H1 (cell line): ENCODE data around the gene CACNA1C. TPM values are rescaled to one million over a fixed set of nuclear protein-coding genes. Genes with fewer than 3 reads are reported as not detected.

Experiments
- CTCF ChIA-PET: fragments of 300-600 bp; sonication (Branson Sonifier 250); formaldehyde crosslinking; loops from one replicate; lab custom pipeline; 2021; ENCODE audit not compliant: partially characterized antibody; lab: Charles Lee
- POLR2A ChIA-PET: fragments of 300-600 bp; sonication (Branson Sonifier 250); formaldehyde crosslinking; loops from one replicate; lab custom pipeline; 2021; ENCODE audit warnings: inconsistent platforms; ENCODE audit not compliant: partially characterized antibody; lab: Charles Lee
- DNase-seq, 2 experiments: peaks; one replicate each; pipeline versions ENCODE4 v3.0.0 to v3.0.0-alpha.2; 2010 to 2022; ENCODE audit warnings: low spot score in 2 of 2, low read depth in 1 of 2, mixed read lengths in 1 of 2
- FAIRE-seq: peaks from 2 replicates; lab custom pipeline; 2011; peaks lifted over from hg19 to GRCh38; lab: Jason Lieb, UNC
- H2AFZ ChIP-seq: 2 replicates; pipeline ENCODE4 v1.8.1; 2012; ENCODE audit warnings: low read length, inconsistent platforms
- H2AK5ac ChIP-seq: 2 replicates; pipeline ENCODE4 v1.6.1; 2013; ENCODE audit warnings: low read depth, low read length
- H2BK120ac ChIP-seq: replicated peaks from 2 replicates; pipeline ENCODE3; 2013; ENCODE audit warnings: low read depth, low read length, inconsistent platforms
- H2BK12ac ChIP-seq: 2 replicates; pipeline ENCODE4 v1.6.1; 2013; ENCODE audit warnings: low read depth, low read length
- H2BK15ac ChIP-seq: 2 replicates; pipeline ENCODE4 v1.6.1; 2013; ENCODE audit warnings: low read length
- H2BK20ac ChIP-seq: 2 replicates; pipeline ENCODE4 v1.6.1; 2013; ENCODE audit warnings: low read length
- H2BK5ac ChIP-seq: 2 replicates; pipeline ENCODE4 v1.6.1; 2013; ENCODE audit warnings: low read depth, low read length
- H3K14ac ChIP-seq: 2 replicates; pipeline ENCODE4 v1.6.1; 2013; ENCODE audit warnings: inconsistent platforms; ENCODE audit not compliant: insufficient read length
- H3K18ac ChIP-seq: 2 replicates; pipeline ENCODE4 v1.6.1; 2013; ENCODE audit warnings: low read length; ENCODE audit errors: extremely low read depth
- H3K23ac ChIP-seq: 2 replicates; pipeline ENCODE4 v1.6.1; 2013; ENCODE audit warnings: inconsistent platforms; ENCODE audit not compliant: insufficient read length
- H3K23me2 ChIP-seq: 2 replicates; pipeline ENCODE4 v1.6.1; 2013; ENCODE audit warnings: low read depth, low read length
- H3K27ac ChIP-seq: 2 replicates; pipeline ENCODE4 v1.6.1; 2011; ENCODE audit warnings: low read depth, low read length, inconsistent platforms
- H3K27me3 ChIP-seq, 4 experiments: replicated peaks in 1 of 4; 1 replicate in 1 of 4; 2 replicates in 3 of 4; pipeline versions ENCODE4 v1.6.1 to v1.8.1; 2011 to 2013; ENCODE audit warnings: low read length in 3 of 4, mild to moderate bottlenecking in 3 of 4, inconsistent platforms in 2 of 4, mixed read lengths in 2 of 4, moderate library complexity in 1 of 4; ENCODE audit not compliant: control insufficient read depth in 3 of 4, insufficient read depth in 3 of 4; ENCODE audit errors: extremely low read depth in 1 of 4
- H3K36me3 ChIP-seq, 4 experiments: 2 replicates each; pipeline versions ENCODE4 v1.6.1 to v1.8.1; 2011 to 2013; ENCODE audit warnings: mild to moderate bottlenecking in 4 of 4, low read length in 3 of 4, moderate library complexity in 2 of 4, control low read depth in 1 of 4, inconsistent platforms in 1 of 4; ENCODE audit not compliant: insufficient read depth in 4 of 4, control insufficient read depth in 2 of 4
- H3K4ac ChIP-seq: replicated peaks from 2 replicates; pipeline ENCODE3; 2013; ENCODE audit warnings: low read length, low read depth, mixed read lengths, inconsistent platforms; ENCODE audit not compliant: insufficient read length
- H3K4me1 ChIP-seq, 4 experiments: replicated peaks in 1 of 4; 1 replicate in 1 of 4; 2 replicates in 3 of 4; pipeline versions ENCODE4 v1.6.1 to v1.8.1; 2011 to 2013; ENCODE audit warnings: low read length in 3 of 4, inconsistent platforms in 2 of 4, mixed read lengths in 1 of 4; ENCODE audit not compliant: insufficient read depth in 4 of 4, control insufficient read depth in 3 of 4
- H3K4me2 ChIP-seq, 2 experiments: 2 replicates each; pipeline versions ENCODE4 v1.6.1 to v1.8.1; 2011 to 2013; ENCODE audit warnings: low read depth in 2 of 2, low read length in 2 of 2, control low read depth in 1 of 2, inconsistent platforms in 1 of 2, mild to moderate bottlenecking in 1 of 2; ENCODE audit not compliant: insufficient read depth in 1 of 2
- H3K4me3 ChIP-seq, 4 experiments: fragments of 200-600, 300-600 bp in 1 of 4; sonication (generic), shearing (Covaris generic), sonication (Bioruptor Twin) in 1 of 4; 2 replicates each; pipeline versions ENCODE4 v1.5.1 to v1.8.1; 2011 to 2016; ENCODE audit warnings: low read length in 4 of 4, low read depth in 3 of 4, control low read depth in 2 of 4, inconsistent platforms in 2 of 4, mild to moderate bottlenecking in 2 of 4, mixed read lengths in 1 of 4, moderate library complexity in 1 of 4; ENCODE audit not compliant: insufficient read depth in 2 of 4; ENCODE audit errors: extremely low read depth in 1 of 4
- H3K56ac ChIP-seq: replicated peaks from 2 replicates; pipeline ENCODE3; 2013; ENCODE audit warnings: low read depth, mild to moderate bottlenecking, mixed read lengths, low read length, inconsistent platforms; ENCODE audit not compliant: insufficient read length
- H3K79me1 ChIP-seq: 2 replicates; pipeline ENCODE4 v1.6.1; 2013; ENCODE audit warnings: low read depth, low read length, control low read depth
- H3K79me2 ChIP-seq, 2 experiments: 2 replicates each; pipeline versions ENCODE4 v1.6.1 to v1.8.1; 2012 to 2013; ENCODE audit warnings: low read length in 2 of 2, mild to moderate bottlenecking in 2 of 2, inconsistent platforms in 1 of 2; ENCODE audit not compliant: insufficient read depth in 2 of 2, control insufficient read depth in 1 of 2
- H3K9ac ChIP-seq, 4 experiments: replicated peaks in 1 of 4; 1 replicate in 1 of 4; 2 replicates in 3 of 4; pipeline versions ENCODE4 v1.6.1 to v1.8.1; 2011 to 2013; ENCODE audit warnings: low read depth in 3 of 4, low read length in 3 of 4, control low read depth in 2 of 4, mild to moderate bottlenecking in 2 of 4, moderate library complexity in 2 of 4, inconsistent platforms in 1 of 4; ENCODE audit errors: extremely low read depth in 1 of 4
- H3K9me3 ChIP-seq, 2 experiments: 2 replicates each; pipeline versions ENCODE4 v1.6.1 to v1.8.1; 2012 to 2013; ENCODE audit warnings: mild to moderate bottlenecking in 2 of 2, moderate library complexity in 2 of 2, control low read depth in 1 of 2, inconsistent platforms in 1 of 2, low read depth in 1 of 2, low read length in 1 of 2, mixed read lengths in 1 of 2; ENCODE audit not compliant: insufficient read depth in 2 of 2
- H4K20me1 ChIP-seq, 2 experiments: replicated peaks in 1 of 2; 2 replicates each; pipeline versions ENCODE3 to v1.8.1; 2011 to 2013; ENCODE audit warnings: inconsistent platforms in 2 of 2, low read length in 2 of 2, mild to moderate bottlenecking in 1 of 2; ENCODE audit not compliant: insufficient read depth in 2 of 2, control insufficient read depth in 1 of 2
- H4K5ac ChIP-seq: 2 replicates; pipeline ENCODE4 v1.6.1; 2013; ENCODE audit warnings: low read length, low read depth, mixed read lengths, inconsistent platforms; ENCODE audit not compliant: insufficient read length
- H4K8ac ChIP-seq: 2 replicates; pipeline ENCODE4 v1.8.0; 2013; ENCODE audit warnings: mild to moderate bottlenecking, moderate library complexity, low read length, inconsistent platforms; ENCODE audit not compliant: insufficient read depth; ENCODE audit errors: extremely low read depth
- H4K91ac ChIP-seq: replicated peaks from 2 replicates; pipeline ENCODE3; 2013; ENCODE audit warnings: low read length, mixed read lengths, inconsistent platforms; ENCODE audit not compliant: insufficient read length
- BACH1 ChIP-seq: IDR thresholded peaks from 2 replicates; pipeline ENCODE4 v1.6.1; 2012; ENCODE audit warnings: low read length, improper control_type of control experiment
- CBX5 ChIP-seq: fragments of 300-800, 300-1000 bp; sonication (generic); IDR thresholded peaks from 2 replicates; pipeline ENCODE4 v1.7.1; 2016; ENCODE audit warnings: antibody characterized with exemption, low read length, low read depth
- CHD1 ChIP-seq: IDR thresholded peaks from 2 replicates; pipeline ENCODE4 v1.6.1; 2012; ENCODE audit warnings: low read depth, low read length, improper control_type of control experiment
- CHD2 ChIP-seq: IDR thresholded peaks from 2 replicates; pipeline ENCODE4 v1.6.1; 2012; ENCODE audit warnings: low read length, improper control_type of control experiment
- CTBP2 ChIP-seq: IDR thresholded peaks from 2 replicates; pipeline ENCODE4 v1.7.0; 2011; ENCODE audit warnings: borderline replicate concordance, mild to moderate bottlenecking, moderate library complexity, mixed read lengths, low read length; ENCODE audit not compliant: insufficient read depth, insufficient read length
- EP300 ChIP-seq, 2 experiments: IDR thresholded peaks; 1 replicate in 1 of 2; 2 replicates in 1 of 2; pipeline ENCODE4 v1.6.1; 2011 to 2012; ENCODE audit warnings: low read depth in 2 of 2, low read length in 2 of 2, mild to moderate bottlenecking in 2 of 2, borderline replicate concordance in 1 of 2, inconsistent platforms in 1 of 2, moderate library complexity in 1 of 2
- EZH2 ChIP-seq: fragments of 200-600 bp; sonication (generic); IDR thresholded peaks from 2 replicates; pipeline ENCODE4 v1.7.1; 2012; ENCODE audit warnings: low read depth, mild to moderate bottlenecking, moderate library complexity, low read length, inconsistent platforms; ENCODE audit not compliant: severe bottlenecking
- JUND ChIP-seq: IDR thresholded peaks from 2 replicates; pipeline ENCODE4 v1.6.1; 2011; ENCODE audit warnings: mild to moderate bottlenecking, improper control_type of control experiment, low read length
- POLR2AphosphoS5 ChIP-seq: IDR thresholded peaks from 2 replicates; pipeline ENCODE4 v1.6.1; 2011; ENCODE audit warnings: low read depth, low read length
- RAD21 ChIP-seq, 2 experiments: IDR thresholded peaks in 1 of 2; conservative IDR thresholded peaks in 1 of 2; 2 replicates each; pipeline ENCODE4 v1.6.1; 2011; ENCODE audit warnings: low read depth in 2 of 2, low read length in 2 of 2, improper control_type of control experiment in 1 of 2, inconsistent platforms in 1 of 2, mild to moderate bottlenecking in 1 of 2, moderate library complexity in 1 of 2
- RBBP5 ChIP-seq: IDR thresholded peaks from 2 replicates; pipeline ENCODE4 v1.7.1; 2012; ENCODE audit warnings: low read depth, mild to moderate bottlenecking, inconsistent platforms, low read length, moderate library complexity, borderline replicate concordance
- SP2 ChIP-seq: IDR thresholded peaks from 2 replicates; pipeline ENCODE4 v1.6.1; 2012; ENCODE audit warnings: mild to moderate bottlenecking, low read length, inconsistent platforms
- USF2 ChIP-seq: IDR thresholded peaks from 2 replicates; pipeline ENCODE4 v1.6.1; 2011; ENCODE audit warnings: low read length, improper control_type of control experiment
- WGBS, 2 experiments: shearing (Covaris generic) in 1 of 2; methylation state at CpG; one replicate each; pipeline versions ENCODE4 v1.1.6 to v1.1.7; 2013 to 2015; ENCODE audit warnings: low lambda C conversion rate in 2 of 2, mixed read lengths in 2 of 2, inconsistent platforms in 1 of 2, low coverage in 1 of 2, missing lambda C conversion rate in 1 of 2; ENCODE audit not compliant: insufficient replicate concordance in 2 of 2, insufficient coverage in 1 of 2, insufficient read length in 1 of 2; ENCODE audit errors: extremely low coverage in 1 of 2, missing lambda C conversion rate in 1 of 2; 5-methylcytosine and 5-hydroxymethylcytosine counted together
- polyA plus RNA-seq, 7 experiments: library from polyadenylated mRNA; depleted of rRNA in 3 of 7; stranded (reverse) in 5 of 7; unstranded in 2 of 7; fragments of >200 nt in 5 of 7; fragments of 200-250 nt in 2 of 7; gene quantifications; 1 replicate in 5 of 7; 2 replicates in 1 of 7; 4 replicates in 1 of 7; pipeline versions ENCODE4 v1.2.1 to v1.2.3, GENCODE V29; 2011 to 2013; ENCODE audit warnings: missing spikeins in 2 of 7, mixed read lengths in 2 of 7
- total RNA-seq: library from RNA; stranded (reverse); fragmentation: NEBNext Ultra II Directional; extraction: Animal tissue kit (Norgen Biotek cat#: 25700); gene quantifications from 2 replicates; pipeline ENCODE4 v1.2.1, GENCODE V29; 2021

Gene CACNA1C
- total and polyA plus RNA-seq, 2 of the 8 experiments (the other 6 are each of a cell fraction or from before 2014, with no cell fraction given) = 1.3 TPM

- H3K4me3 ChIP-seq = no peak overlapping the region
- no peak overlapping the region for H3K27ac ChIP-seq
- no peak overlapping the region for H2BK5ac ChIP-seq
- no peak overlapping the region for H3K4me2 ChIP-seq
- no peak overlapping the region for H3K56ac ChIP-seq
- H2AK5ac ChIP-seq = no peak overlapping the region
- H4K8ac ChIP-seq = no peak overlapping the region
- no peaks in the 10 kb centered on the region for H3K9me3 ChIP-seq
- H3K18ac ChIP-seq = no peak overlapping the region
- FAIRE-seq (no peak), DNase-seq (no peak)
- no peak overlapping the region for H4K91ac ChIP-seq
- H3K14ac ChIP-seq = no peak overlapping the region
- H4K20me1 ChIP-seq = no peaks in the 10 kb centered on the region
- no peak overlapping the region for H2BK12ac ChIP-seq
- peaks cover 10 to 26% (median 23%) of the 10 kb centered on the region in 4 experiments for H3K4me1 ChIP-seq
- 91% methylated on average over 8 of the region's 8 CpGs; no CpG with 5 or more reads in 1 of the 2 experiments for WGBS, 2 experiments
- no peaks in the 10 kb centered on the region for H3K23me2 ChIP-seq
- CTCF ChIA-PET = no interaction called here
- no peak overlapping the region for H3K4ac ChIP-seq
- H3K9ac ChIP-seq = no peak overlapping the region
- H3K79me1 ChIP-seq = no peaks in the 10 kb centered on the region
- POLR2A ChIA-PET = no interaction called here
- H3K27me3 ChIP-seq = no peaks in the 10 kb centered on the region
- H2AFZ ChIP-seq = no peak overlapping the region
- no peak overlapping the region for H4K5ac ChIP-seq
- H3K79me2 ChIP-seq = no peaks in the 10 kb centered on the region
- no peak overlapping the region for H2BK15ac ChIP-seq
- no peak overlapping the region for H2BK120ac ChIP-seq
- H3K23ac ChIP-seq = no peak overlapping the region
- H3K36me3 ChIP-seq = no peaks in the 10 kb centered on the region
- H2BK20ac ChIP-seq = no peak overlapping the region
- TF ChIP-seq CHD2 (no peak), EZH2 (no peak), BACH1 (no peak), RBBP5 (no peak), CBX5 (no peak), POLR2AphosphoS5 (no peak), CHD1 (no peak), RAD21 (IDR thresholded peaks at IDR 0.05 in 1 of 2, conservative IDR thresholded peaks at IDR 0.05 in 1 of 2; ENCODE audit: low read depth in 2 of 2, low read length in 2 of 2) (no peak), USF2 (no peak), SP2 (no peak), EP300 (IDR thresholded peaks at IDR 0.05; ENCODE audit: borderline replicate concordance in 1 of 2, low read depth in 2 of 2, low read length in 2 of 2) (no peak), CTBP2 (no peak), JUND (no peak)
These were observed 196.2 kb downstream of the CACNA1C start for GRCh38 chr12:2248901-2249381.
